Mammary epithelial cell (primary cell): ENCODE data around the gene ECE2.

ENCODE experiments used
- CTCF ChIP-seq, 2 donors: IDR thresholded peaks in 1 of 2; conservative IDR thresholded peaks in 1 of 2; 2 replicates each; pipeline ENCODE4 v1.5.1; 2011 to 2012; ENCODE audit warnings: inconsistent platforms in 2 of 2, low read length in 2 of 2, mild to moderate bottlenecking in 2 of 2, control low read depth in 1 of 2, low read depth in 1 of 2; ENCODE audit not compliant: insufficient read depth in 1 of 2; ENCODE audit errors: extremely low read depth in 1 of 2
- EZH2 ChIP-seq: IDR thresholded peaks from 2 replicates; pipeline ENCODE4 v1.6.1; 2012; ENCODE audit warnings: low read length, inconsistent platforms, borderline replicate concordance

- TF ChIP-seq CTCF (conservative IDR thresholded peaks at IDR 0.05 in 1 of 2, IDR thresholded peaks at IDR 0.05 in 1 of 2; ENCODE audit: extremely low read depth in 1 of 2, insufficient read depth in 1 of 2, low read depth in 1 of 2, low read length in 2 of 2) (no peak), EZH2 (no peak)
Measured at GRCh38 chr3:184239221-184239620, 36.6 kb upstream of the ECE2 start.
